ENCODE results near the gene IGFL4.
A peak's percentile ranks its signal among the peaks of the same experiment; 100 is the strongest.

Gene IGFL4

DNA sequence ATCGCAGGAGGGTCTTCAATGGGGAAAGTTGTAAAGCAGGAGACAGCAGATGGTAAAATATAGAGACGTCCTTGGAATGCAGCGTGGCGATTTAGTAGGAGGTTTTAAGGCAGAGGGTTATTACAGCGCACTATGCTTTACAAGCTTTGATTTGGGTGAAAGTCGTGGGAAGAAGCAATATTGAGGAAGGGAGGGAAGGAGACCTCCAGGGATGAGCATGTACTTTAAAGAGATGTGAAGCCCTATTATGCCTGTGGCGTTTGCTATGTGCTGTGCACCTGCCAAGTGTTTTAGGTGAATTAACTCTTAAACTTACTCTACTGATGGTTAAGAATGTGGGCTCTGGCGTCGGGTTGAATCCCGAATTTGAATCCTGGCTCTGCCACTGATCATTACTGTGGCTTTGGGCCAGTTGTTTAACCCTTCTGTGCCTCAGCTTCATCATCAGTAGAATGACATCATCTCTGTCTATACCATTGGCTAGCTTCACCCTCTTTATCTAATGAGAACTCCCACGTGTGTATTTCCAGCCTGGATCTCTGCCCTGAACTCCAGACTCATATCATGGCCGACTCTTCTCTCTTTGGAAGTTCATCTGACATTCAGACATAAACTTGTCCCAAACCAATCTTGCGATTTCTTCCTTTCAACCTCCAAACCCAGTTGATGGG lies 45.0 kb downstream of the IGFL4 start:
- Histone ChIP-seq H3K36me3 (ENCODE audit: insufficient read depth) (no peaks in the 10 kb centered on the region), H2AFZ (ENCODE audit: low read depth) (peak overlapping the region; percentile 72), H3K4me1 (ENCODE audit: low read depth, poor library complexity, severe bottlenecking) (peaks cover 6% of the 10 kb centered on the region), H3K27ac (no peak overlapping the region), H3K4me3 (IDR thresholded peaks at IDR 0.05; ENCODE audit: insufficient read depth, low read depth, low read length) (peak overlapping the region; percentile 42), H3K9ac (peak overlapping the region; percentile 55; the same call in 1 of the 2 replicates), H3K4me2 (peak overlapping the region; percentile 93), H4K20me1 (ENCODE audit: insufficient read depth) (no peaks in the 10 kb centered on the region), H3K79me2 (ENCODE audit: insufficient read depth, low read depth) (peaks cover 6% of the 10 kb centered on the region; the same call in 1 of the 2 replicates), H3K27me3 (ENCODE audit: insufficient read depth, low read depth) (no peaks in the 10 kb centered on the region)
- TF ChIP-seq, protein P1, sequence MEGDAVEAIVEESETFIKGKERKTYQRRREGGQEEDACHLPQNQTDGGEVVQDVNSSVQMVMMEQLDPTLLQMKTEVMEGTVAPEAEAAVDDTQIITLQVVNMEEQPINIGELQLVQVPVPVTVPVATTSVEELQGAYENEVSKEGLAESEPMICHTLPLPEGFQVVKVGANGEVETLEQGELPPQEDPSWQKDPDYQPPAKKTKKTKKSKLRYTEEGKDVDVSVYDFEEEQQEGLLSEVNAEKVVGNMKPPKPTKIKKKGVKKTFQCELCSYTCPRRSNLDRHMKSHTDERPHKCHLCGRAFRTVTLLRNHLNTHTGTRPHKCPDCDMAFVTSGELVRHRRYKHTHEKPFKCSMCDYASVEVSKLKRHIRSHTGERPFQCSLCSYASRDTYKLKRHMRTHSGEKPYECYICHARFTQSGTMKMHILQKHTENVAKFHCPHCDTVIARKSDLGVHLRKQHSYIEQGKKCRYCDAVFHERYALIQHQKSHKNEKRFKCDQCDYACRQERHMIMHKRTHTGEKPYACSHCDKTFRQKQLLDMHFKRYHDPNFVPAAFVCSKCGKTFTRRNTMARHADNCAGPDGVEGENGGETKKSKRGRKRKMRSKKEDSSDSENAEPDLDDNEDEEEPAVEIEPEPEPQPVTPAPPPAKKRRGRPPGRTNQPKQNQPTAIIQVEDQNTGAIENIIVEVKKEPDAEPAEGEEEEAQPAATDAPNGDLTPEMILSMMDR (conservative IDR thresholded peaks at IDR 0.05; ENCODE audit: low read depth, low read length): no peak

DNA sequence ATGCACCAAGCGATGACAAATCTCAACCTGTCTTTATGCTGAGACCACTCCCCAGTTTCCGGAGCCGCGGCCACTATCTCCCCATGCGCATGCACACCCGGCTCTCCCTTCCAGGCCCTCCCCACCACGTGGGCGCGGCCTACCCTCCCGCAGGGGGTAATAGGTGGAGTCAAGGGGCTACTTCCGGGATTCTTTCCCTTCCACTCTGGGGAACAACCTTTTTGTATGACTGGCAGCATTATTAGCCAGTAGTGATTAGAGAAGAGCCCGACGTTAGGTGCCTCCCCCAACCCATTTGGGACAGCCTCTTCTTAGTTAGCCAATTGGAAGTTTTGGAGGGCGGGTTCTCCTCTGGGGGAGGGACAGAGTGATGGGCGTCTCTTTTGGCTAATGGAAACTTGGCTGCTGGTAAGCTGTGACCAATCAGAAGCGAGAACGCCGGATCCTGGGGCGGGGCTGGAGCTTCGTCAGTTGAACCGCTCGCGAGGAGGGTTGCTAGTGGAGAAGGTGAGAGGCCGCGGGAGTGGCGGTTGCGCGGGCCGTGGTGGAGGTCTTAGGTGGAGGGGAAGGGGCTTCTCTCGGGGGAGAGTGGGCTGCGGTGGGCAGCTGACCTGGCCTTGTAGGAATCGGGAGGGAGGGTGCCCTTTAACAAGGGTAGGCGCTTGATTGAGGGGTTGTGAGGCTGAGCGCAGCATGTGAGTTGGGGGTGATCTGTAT lies 45.6 kb downstream of the IGFL4 start, which contains the start of gene CCDC61:
TSS of gene CCDC61 (plus strand) at position 470 of the 717 bp plus-strand sequence. CDS start 7,552 bp downstream, outside the sequence.
- Histone ChIP-seq H3K36me3 (ENCODE audit: insufficient read depth) (no peaks in the 10 kb centered on the region), H3K27me3 (ENCODE audit: insufficient read depth, low read depth) (no peaks in the 10 kb centered on the region; the same call in 1 of the 2 replicates), H3K79me2 (ENCODE audit: insufficient read depth, low read depth) (peaks cover 6% of the 10 kb centered on the region; the same call in 1 of the 2 replicates), H3K4me3 (IDR thresholded peaks at IDR 0.05; ENCODE audit: insufficient read depth, low read depth, low read length) (peak within 1 kb of the TSS; percentile 42), H3K4me2 (peak within 1 kb of the TSS; percentile 93), H2AFZ (ENCODE audit: low read depth) (peak within 1 kb of the TSS; percentile 77), H3K9ac (peak within 1 kb of the TSS; percentile 55; the same call in 1 of the 2 replicates), H3K4me1 (ENCODE audit: low read depth, poor library complexity, severe bottlenecking) (peaks cover 6% of the 10 kb centered on the region), H3K27ac (no peak within 1 kb of the TSS), H4K20me1 (ENCODE audit: insufficient read depth) (no peaks in the 10 kb centered on the region)
- TF ChIP-seq, protein P1 (conservative IDR thresholded peaks at IDR 0.05; ENCODE audit: low read depth, low read length): no peak

DNA sequence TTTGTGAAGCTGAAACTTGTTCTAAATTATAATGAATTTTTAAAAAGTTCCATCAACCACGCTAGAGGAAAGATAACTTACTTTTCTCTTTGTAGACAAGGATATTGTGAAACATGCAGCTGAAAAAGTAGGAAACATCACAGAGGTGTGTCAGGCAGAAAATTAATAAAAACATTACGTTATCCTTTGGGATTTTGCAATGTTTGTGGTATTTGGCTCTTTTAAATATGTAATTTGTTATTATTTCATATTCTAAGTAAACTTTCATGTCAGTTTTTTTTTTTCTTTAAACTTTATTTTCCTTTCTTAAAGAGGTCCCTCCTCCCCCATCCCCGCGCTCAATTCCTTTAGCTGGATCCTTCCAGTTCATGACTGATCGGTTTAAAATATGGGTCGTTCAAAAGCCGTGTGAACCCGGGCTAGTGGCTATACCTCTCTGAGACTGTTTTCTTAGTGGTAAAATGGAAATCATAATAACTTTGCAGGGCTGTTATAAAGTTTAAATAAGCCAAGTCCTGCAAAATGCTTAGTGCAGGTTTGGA lies 46.3 kb downstream of the IGFL4 start:
- peaks cover 6% of the 10 kb centered on the region for H3K4me1 ChIP-seq (ENCODE audit: low read depth, poor library complexity, severe bottlenecking)
- H2AFZ ChIP-seq (ENCODE audit: low read depth): peak overlapping the region; percentile 77
- no peak overlapping the region for H3K27ac ChIP-seq
- peak overlapping the region; percentile 81 for H3K4me2 ChIP-seq
- H4K20me1 ChIP-seq (ENCODE audit: insufficient read depth): no peaks in the 10 kb centered on the region
- H3K27me3 ChIP-seq (ENCODE audit: insufficient read depth, low read depth): peaks cover 5% of the 10 kb centered on the region
- H3K36me3 ChIP-seq (ENCODE audit: insufficient read depth): no peaks in the 10 kb centered on the region
- TF ChIP-seq, protein P1 (conservative IDR thresholded peaks at IDR 0.05; ENCODE audit: low read depth, low read length): no peak
- peaks cover 6% of the 10 kb centered on the region; the same call in 1 of the 2 replicates for H3K79me2 ChIP-seq (ENCODE audit: insufficient read depth, low read depth)
- H3K4me3 ChIP-seq (IDR thresholded peaks at IDR 0.05; ENCODE audit: insufficient read depth, low read depth, low read length): no peak overlapping the region
- peak overlapping the region; percentile 4; the same call in 1 of the 2 replicates for H3K9ac ChIP-seq

DNA sequence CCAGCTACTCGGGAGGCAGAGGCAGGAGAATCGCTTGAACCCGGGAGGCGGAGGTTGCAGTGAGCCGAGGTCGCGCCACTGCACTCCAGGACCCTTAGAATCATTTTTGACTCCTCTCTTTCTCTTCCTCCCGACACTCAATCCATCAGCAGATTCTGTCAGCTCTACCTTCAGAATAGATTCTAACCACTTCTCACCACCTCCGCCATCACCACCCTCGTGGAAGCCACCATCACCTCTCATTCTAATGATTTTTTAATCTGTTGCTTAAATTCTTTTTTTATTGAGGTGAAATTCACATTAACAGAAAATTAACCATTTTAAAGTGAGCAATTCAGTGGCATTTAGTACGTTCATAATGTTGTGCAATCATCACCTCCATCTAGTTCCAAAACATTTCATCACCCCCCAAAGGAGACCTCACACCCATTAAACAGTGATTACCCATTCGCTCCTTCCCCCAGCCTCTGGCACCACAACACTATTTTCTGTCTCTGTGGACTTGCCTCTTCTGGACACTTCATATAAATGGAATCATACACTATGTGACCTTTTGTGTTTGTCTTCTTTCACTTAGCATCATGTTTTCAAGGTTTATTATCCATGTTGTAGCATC lies 50.6 kb downstream of the IGFL4 start:
- no peaks in the 10 kb centered on the region for H3K36me3 ChIP-seq (ENCODE audit: insufficient read depth)
- TF ChIP-seq, protein P1 (conservative IDR thresholded peaks at IDR 0.05; ENCODE audit: low read depth, low read length): no peak

More for the DNA sequence above, 50.6 kb downstream of the IGFL4 start:
- H3K79me2 ChIP-seq (ENCODE audit: insufficient read depth, low read depth): no peaks in the 10 kb centered on the region
- H4K20me1 ChIP-seq (ENCODE audit: insufficient read depth): no peaks in the 10 kb centered on the region
- no peak overlapping the region for H3K4me3 ChIP-seq (IDR thresholded peaks at IDR 0.05; ENCODE audit: insufficient read depth, low read depth, low read length)
- peaks cover 15% of the 10 kb centered on the region for H3K27me3 ChIP-seq (ENCODE audit: insufficient read depth, low read depth)
- no peak overlapping the region for H3K4me2 ChIP-seq
- no peak overlapping the region for H3K9ac ChIP-seq
- no peak overlapping the region for H3K27ac ChIP-seq
- peaks cover 12% of the 10 kb centered on the region for H3K4me1 ChIP-seq (ENCODE audit: low read depth, poor library complexity, severe bottlenecking)
- no peak overlapping the region for H2AFZ ChIP-seq (ENCODE audit: low read depth)
